Right kidney (tissue), 1 donor: Measurements from ENCODE around the gene ODAD4.

Experiments
- DNase-seq: peaks from one replicate; pipeline ENCODE4 v3.0.0-alpha.2; 2016

Gene ODAD4

GRCh38 chr17:41972571-41973407 is 42.4 kb downstream of the ODAD4 start:
- DNase-seq = no peak

GRCh38 chr17:41973408-41973811 is 43.0 kb downstream of the ODAD4 start:
- no peak for DNase-seq

GRCh38 chr17:41974031-41974430 is 43.6 kb downstream of the ODAD4 start:
- no peak for DNase-seq

GRCh38 chr17:41974658-41975057 is 44.2 kb downstream of the ODAD4 start:
- DNase-seq = no peak

GRCh38 chr17:41975099-41976083 is 45.0 kb downstream of the ODAD4 start:
- DNase-seq = no peak

- DNase-seq = no peak
Measured at GRCh38 chr17:41976142-41976768, 45.8 kb downstream of the ODAD4 start.

GRCh38 chr17:41977991-41978390 is 47.6 kb downstream of the ODAD4 start:
- DNase-seq = no peak

- DNase-seq = no peak
Measured at GRCh38 chr17:41982026-41982760, 51.8 kb downstream of the ODAD4 start.

- DNase-seq = no peak
Measured at GRCh38 chr17:41984454-41984853, 54.0 kb downstream of the ODAD4 start.

- no peak for DNase-seq
Measured at GRCh38 chr17:41985919-41986318, 55.5 kb downstream of the ODAD4 start.

- no peak for DNase-seq
Measured at GRCh38 chr17:41986634-41987033, 56.2 kb downstream of the ODAD4 start.

GRCh38 chr17:41987642-41988041 is 57.2 kb downstream of the ODAD4 start:
- no peak for DNase-seq

GRCh38 chr17:41988418-41988817 is 58.0 kb downstream of the ODAD4 start:
- DNase-seq = no peak

GRCh38 chr17:41989702-41990419 is 59.4 kb downstream of the ODAD4 start:
- DNase-seq = no peak

- DNase-seq = no peak
Measured at GRCh38 chr17:41992576-41992975, 62.2 kb downstream of the ODAD4 start.

- DNase-seq = no peak
Measured at GRCh38 chr17:41996855-41997164, 66.4 kb downstream of the ODAD4 start.

- no peak for DNase-seq
Measured at GRCh38 chr17:41998497-41998896, 68.1 kb downstream of the ODAD4 start.

- DNase-seq = no peak
Measured at GRCh38 chr17:42000413-42001133, 70.2 kb downstream of the ODAD4 start.

GRCh38 chr17:42001729-42002128 is 71.3 kb downstream of the ODAD4 start:
- no peak for DNase-seq

GRCh38 chr17:42002175-42002791 is 71.9 kb downstream of the ODAD4 start:
- no peak for DNase-seq
